ENCODE measurements around the gene MAST2. TPM values are rescaled to one million over a fixed set of nuclear protein-coding genes. Genes with fewer than 3 reads are reported as not detected.

MAST2 gene
- total and polyA plus RNA-seq, 2 donors (not counting 3 experiments of a cell fraction or from before 2014, with no cell fraction given) = 25.0 to 41.2 TPM

- no TSS peak for BruUV-seq (replicated peaks)
- H3K9ac ChIP-seq (replicated peaks; ENCODE audit: extremely low read depth, insufficient read depth, low read length) = no peak overlapping the region
- POLR2A ChIA-PET = no interaction called here
- intact Hi-C loops (cut with micrococcal nuclease) (no loop called here), dilution Hi-C loops (cut with MboI; ENCODE audit: extremely low pct_ligation_motif_present, low sequenced_read_pairs) (no loop called here)
- H3K9me3 ChIP-seq (replicated peaks; ENCODE audit: control insufficient read depth, insufficient read depth, low read length) = no peaks in the 10 kb centered on the region
- peaks cover 20% of the 10 kb centered on the region for H3K79me2 ChIP-seq (ENCODE audit: control insufficient read depth, insufficient read depth, low read length)
- H3K4me1 ChIP-seq (ENCODE audit: control insufficient read depth, extremely low read depth, insufficient read depth, low read length) = peaks cover 24% of the 10 kb centered on the region
- H3K9me1 ChIP-seq (replicated peaks; ENCODE audit: control insufficient read depth, extremely low read depth, insufficient read depth, low read length) = no peaks in the 10 kb centered on the region
- no peak overlapping the region for H3K4me2 ChIP-seq (ENCODE audit: insufficient read depth, low read length)
- no peaks in the 10 kb centered on the region for H3K27me3 ChIP-seq (ENCODE audit: control insufficient read depth in 2 of 2, insufficient read depth in 2 of 2, low read length in 2 of 2)
- H4K20me1 ChIP-seq (replicated peaks; ENCODE audit: control insufficient read depth, extremely low read depth, insufficient read depth, low read length) = peaks cover 2% of the 10 kb centered on the region
- CTCF ChIA-PET = interaction anchor here (0.7 kb wide), 1 partner anchor 13 kb away, joined by 3 read pairs; no protein-coding TSS in a partner anchor
- FAIRE-seq = no peak
- no peak overlapping the region for H2AFZ ChIP-seq (ENCODE audit: low read depth, low read length)
- TF ChIP-seq MAX (IDR thresholded peaks at IDR 0.05; ENCODE audit: insufficient read depth, insufficient read length) (no peak), POLR2A (IDR thresholded peaks at IDR 0.05; ENCODE audit: low read depth, low read length) (no peak), JUN (IDR thresholded peaks at IDR 0.05; ENCODE audit: borderline replicate concordance, insufficient read depth, insufficient read length, low read depth) (no peak), MYC (IDR thresholded peaks at IDR 0.05; ENCODE audit: low read depth, low read length) (no peak), POLR2AphosphoS5 (IDR thresholded peaks at IDR 0.05; ENCODE audit: insufficient read depth, low read depth, low read length) (no peak), GATA2 (IDR thresholded peaks at IDR 0.05; ENCODE audit: insufficient read depth, insufficient read length, low read depth, low read length) (no peak), EZH2 (IDR thresholded peaks at IDR 0.05; ENCODE audit: borderline replicate concordance, low read depth, low read length, severe bottlenecking) (no peak), CTCF (IDR thresholded peaks at IDR 0.05; ENCODE audit: extremely low read depth in 1 of 2, insufficient read depth in 1 of 2, low read depth in 1 of 2, low read length in 2 of 2) (no peak), FOS (IDR thresholded peaks at IDR 0.05; ENCODE audit: borderline replicate concordance, insufficient read depth, low read length) (no peak)
- H3K36me3 ChIP-seq (ENCODE audit: control insufficient read depth in 2 of 2, extremely low read depth in 1 of 2, insufficient read depth in 2 of 2, low read length in 2 of 2) = no peaks in the 10 kb centered on the region
- H3K4me3 ChIP-seq (replicated peaks in 1 of 3; ENCODE audit: insufficient read depth in 1 of 3, low read depth in 1 of 3, low read length in 3 of 3) = no peak overlapping the region
- DNase-seq (ENCODE audit: low read depth, low spot score) = no peak
- no peak overlapping the region for H3K27ac ChIP-seq (ENCODE audit: insufficient read depth, low read depth, low read length)
These were observed 2.5 kb upstream of the MAST2 start for GRCh38 chr1:45800899-45801298.

Data from endothelial cell of umbilical vein (primary cell).